Endothelial cell of umbilical vein (primary cell): Measurements from ENCODE around the gene PSD4. TPM values are rescaled to one million over a fixed set of nuclear protein-coding genes. Genes with fewer than 3 reads are reported as not detected.

Experiments
- BruUV-seq: library from RNA; stranded (reverse); fragments of 400-500 nt; replicated peaks from 2 replicates; lab custom pipeline; 2021; lab: Mats Ljungman, UMichigan
- CTCF ChIA-PET: fragments of 300-600, 350-600 bp; sonication (Branson Sonifier 250); formaldehyde crosslinking; loops from one replicate; lab custom pipeline; 2021; ENCODE audit warnings: antibody characterized with exemption, inconsistent platforms; lab: Charles Lee
- POLR2A ChIA-PET: fragments of 300-600, 350-600 bp; sonication (Branson Sonifier 250); formaldehyde crosslinking; loops from one replicate; lab custom pipeline; 2021; ENCODE audit warnings: antibody characterized with exemption, inconsistent platforms; lab: Charles Lee
- DNase-seq: peaks from one replicate; pipeline ENCODE4 v3.0.0-alpha.2; 2011; ENCODE audit warnings: low read depth, low spot score
- FAIRE-seq: peaks from 2 replicates; lab custom pipeline; 2011; peaks lifted over from hg19 to GRCh38; lab: Jason Lieb, UNC
- H2AFZ ChIP-seq: 2 replicates; pipeline ENCODE4 v1.6.0; 2012; ENCODE audit warnings: low read depth, low read length, control low read depth, inconsistent platforms
- H3K27ac ChIP-seq: 2 replicates; pipeline ENCODE4 v1.5.1; 2011; ENCODE audit warnings: low read depth, mild to moderate bottlenecking, control low read depth, low read length, moderate library complexity; ENCODE audit not compliant: insufficient read depth
- H3K27me3 ChIP-seq, 2 experiments: 2 replicates each; pipeline versions ENCODE4 v1.6.0 to v1.6.1; 2011; ENCODE audit warnings: low read length in 2 of 2, mixed read lengths in 1 of 2; ENCODE audit not compliant: control insufficient read depth in 2 of 2, insufficient read depth in 2 of 2
- H3K36me3 ChIP-seq, 2 experiments: 2 replicates in 1 of 2; 3 replicates in 1 of 2; pipeline ENCODE4 v1.5.1; 2011; ENCODE audit warnings: low read length in 2 of 2, mild to moderate bottlenecking in 1 of 2, moderate library complexity in 1 of 2; ENCODE audit not compliant: control insufficient read depth in 2 of 2, insufficient read depth in 2 of 2; ENCODE audit errors: extremely low read depth in 1 of 2
- H3K4me1 ChIP-seq: 3 replicates; pipeline ENCODE4 v1.5.1; 2011; ENCODE audit warnings: mild to moderate bottlenecking, low read length; ENCODE audit not compliant: control insufficient read depth, insufficient read depth; ENCODE audit errors: extremely low read depth
- H3K4me2 ChIP-seq: 2 replicates; pipeline ENCODE4 v1.6.1; 2011; ENCODE audit warnings: low read length, control low read depth, mixed read lengths; ENCODE audit not compliant: insufficient read depth
- H3K4me3 ChIP-seq, 3 experiments: fragments of 200-600 bp in 1 of 3; sonication (generic), shearing (Covaris generic) in 1 of 3; replicated peaks in 1 of 3; 2 replicates each; pipeline ENCODE4 v1.5.1; 2011 to 2016; ENCODE audit warnings: control low read depth in 3 of 3, low read length in 3 of 3, mild to moderate bottlenecking in 2 of 3, inconsistent platforms in 1 of 3, low read depth in 1 of 3, moderate library complexity in 1 of 3; ENCODE audit not compliant: insufficient read depth in 1 of 3
- H3K79me2 ChIP-seq: 2 replicates; pipeline ENCODE4 v1.6.0; 2012; ENCODE audit warnings: low read length, inconsistent platforms; ENCODE audit not compliant: control insufficient read depth, insufficient read depth
- H3K9ac ChIP-seq: replicated peaks from 2 replicates; pipeline ENCODE3; 2011; ENCODE audit warnings: low read length, control low read depth; ENCODE audit not compliant: insufficient read depth; ENCODE audit errors: extremely low read depth
- H3K9me1 ChIP-seq: replicated peaks from 3 replicates; pipeline ENCODE4 v1.6.0; 2011; ENCODE audit warnings: mild to moderate bottlenecking, low read length; ENCODE audit not compliant: control insufficient read depth, insufficient read depth; ENCODE audit errors: extremely low read depth
- H3K9me3 ChIP-seq: replicated peaks from 2 replicates; pipeline ENCODE4 v1.5.1; 2012; ENCODE audit warnings: low read length, inconsistent platforms; ENCODE audit not compliant: control insufficient read depth, insufficient read depth
- H4K20me1 ChIP-seq: replicated peaks from 2 replicates; pipeline ENCODE3; 2011; ENCODE audit warnings: mild to moderate bottlenecking, low read length; ENCODE audit not compliant: control insufficient read depth, insufficient read depth; ENCODE audit errors: extremely low read depth
- CTCF ChIP-seq, 2 donors: IDR thresholded peaks; 1 replicate in 1 of 2; 2 replicates in 1 of 2; pipeline ENCODE4 v1.5.1; 2011; ENCODE audit warnings: low read length in 2 of 2, mild to moderate bottlenecking in 2 of 2, moderate library complexity in 2 of 2, control low read depth in 1 of 2, inconsistent platforms in 1 of 2, low read depth in 1 of 2; ENCODE audit not compliant: insufficient read depth in 1 of 2; ENCODE audit errors: extremely low read depth in 1 of 2
- EZH2 ChIP-seq: IDR thresholded peaks from 2 replicates; pipeline ENCODE4 v1.6.1; 2012; ENCODE audit warnings: borderline replicate concordance, low read depth, mild to moderate bottlenecking, moderate library complexity, low read length, inconsistent platforms; ENCODE audit not compliant: severe bottlenecking
- FOS ChIP-seq: IDR thresholded peaks from 2 replicates; pipeline ENCODE4 v1.6.1; 2011; ENCODE audit warnings: mild to moderate bottlenecking, low read length, moderate library complexity, borderline replicate concordance; ENCODE audit not compliant: insufficient read depth
- GATA2 ChIP-seq: IDR thresholded peaks from 2 replicates; pipeline ENCODE4 v1.7.0; 2011; ENCODE audit warnings: low read depth, mild to moderate bottlenecking, moderate library complexity, mixed read lengths, low read length; ENCODE audit not compliant: insufficient read length, insufficient read depth
- JUN ChIP-seq: IDR thresholded peaks from 2 replicates; pipeline ENCODE4 v1.6.1; 2011; ENCODE audit warnings: borderline replicate concordance, low read depth; ENCODE audit not compliant: insufficient read length, insufficient read depth
- MAX ChIP-seq: IDR thresholded peaks from 2 replicates; pipeline ENCODE4 v1.6.1; 2011; ENCODE audit not compliant: insufficient read depth, insufficient read length
- MYC ChIP-seq: IDR thresholded peaks from one replicate; pipeline ENCODE4 v1.6.1; 2011; ENCODE audit warnings: mild to moderate bottlenecking, low read depth, low read length
- POLR2A ChIP-seq: IDR thresholded peaks from 2 replicates; pipeline ENCODE4 v1.6.1; 2012; ENCODE audit warnings: low read depth, mild to moderate bottlenecking, control low read depth, low read length
- POLR2AphosphoS5 ChIP-seq: IDR thresholded peaks from 2 replicates; pipeline ENCODE4 v1.6.1; 2012; ENCODE audit warnings: low read depth, mild to moderate bottlenecking, control low read depth, low read length, moderate library complexity; ENCODE audit not compliant: insufficient read depth
- dilution Hi-C: fragments of 300-500 bp; cut with MboI; formaldehyde crosslinking; loops from one replicate; pipeline ENCODE4 v1.15.0; 2019; ENCODE audit warnings: low sequenced_read_pairs; ENCODE audit not compliant: extremely low pct_ligation_motif_present
- intact Hi-C: fragments of 100-400 bp; cut with micrococcal nuclease; formaldehyde crosslinking; loops from one replicate; pipeline ENCODE4 v1.10.0; 2022
- polyA plus RNA-seq, 4 experiments: library from polyadenylated mRNA; depleted of rRNA in 3 of 4; stranded (reverse) in 3 of 4; unstranded in 1 of 4; fragments of >200 nt; gene quantifications; 2 replicates each; pipeline versions ENCODE4 v1.2.1 to v1.2.3, GENCODE V29; 2011 to 2012; ENCODE audit warnings: missing spikeins in 1 of 4
- total RNA-seq: library from RNA; stranded (reverse); gene quantifications from 2 replicates; pipeline ENCODE4 v1.2.3, GENCODE V29; 2021

Gene PSD4
- total and polyA plus RNA-seq, 2 donors (not counting 3 experiments of a cell fraction or from before 2014, with no cell fraction given): 0.01 to 0.24 TPM

GRCh38 chr2:113245276-113245711 is 71.5 kb downstream of the PSD4 start:
- H3K27ac ChIP-seq: no peak overlapping the region
- no peak overlapping the region for H3K4me3 ChIP-seq
- dilution Hi-C loops (no loop called here), intact Hi-C loops (no loop called here)
- ChIA-PET CTCF (interaction anchor here (1.0 to 5.9 kb wide), 4 partner anchors 25 to 144 kb away, joined by 3 to 109 read pairs (median 21); no protein-coding TSS in a partner anchor), POLR2A (no interaction called here)
- TF ChIP-seq POLR2A (no peak), POLR2AphosphoS5 (no peak), MYC (no peak), EZH2 (no peak), JUN (no peak), MAX (no peak), CTCF (IDR thresholded peaks at IDR 0.05; ENCODE audit: extremely low read depth in 1 of 2, insufficient read depth in 1 of 2, low read depth in 1 of 2, low read length in 2 of 2) (no peak), FOS (no peak), GATA2 (no peak)
- no peak for DNase-seq
- no peaks in the 10 kb centered on the region for H3K9me1 ChIP-seq
- H3K9ac ChIP-seq: no peak overlapping the region
- no TSS peak for BruUV-seq
- H3K4me2 ChIP-seq: no peak overlapping the region
- no peaks in the 10 kb centered on the region for H3K79me2 ChIP-seq
- no peaks in the 10 kb centered on the region for H3K27me3 ChIP-seq
- peaks cover 13% of the 10 kb centered on the region for H3K4me1 ChIP-seq
- H4K20me1 ChIP-seq: no peaks in the 10 kb centered on the region
- no peak for FAIRE-seq
- no peaks in the 10 kb centered on the region for H3K36me3 ChIP-seq
- no peak overlapping the region for H2AFZ ChIP-seq
- H3K9me3 ChIP-seq: no peaks in the 10 kb centered on the region
